Heart right ventricle (tissue), 16 donors: Measurements from ENCODE around the gene KIAA0319L. TPM values are rescaled to one million over a fixed set of nuclear protein-coding genes. Genes with fewer than 3 reads are reported as not detected.
"Not testable (repeated sequence)": the region's sequence is repeated elsewhere in the genome, so short reads cannot be mapped to it uniquely, and the experiment has no call there.

Source experiments
- ATAC-seq, 8 donors: fragments of 200-7000 bp; cut with Tn5 transposase; one replicate each; pipeline ENCODE4 v1.9.1; 2020; ENCODE audit warnings: mild to moderate bottlenecking in 8 of 8, moderate library complexity in 8 of 8, moderate number of reproducible peaks in 1 of 8
- DNase-seq, 2 donors: peaks; one replicate each; pipeline ENCODE4 v3.0.0-alpha.2; 2020
- H3K27ac ChIP-seq, 10 donors: fragments of 200-600 bp; sonication (generic) in 2 of 10; one replicate each; pipeline versions ENCODE4 v1.5.0 to v1.8.0; 2020 to 2022; ENCODE audit warnings: mild to moderate bottlenecking in 3 of 10
- H3K27me3 ChIP-seq, 7 donors: fragments of 200-600 bp; one replicate each; pipeline ENCODE4 v1.8.0; 2021 to 2022; ENCODE audit warnings: mild to moderate bottlenecking in 2 of 7
- H3K36me3 ChIP-seq, 9 donors: fragments of 200-600 bp; sonication (generic) in 1 of 9; one replicate each; pipeline versions ENCODE4 v1.5.0 to v1.8.0; 2020 to 2022; ENCODE audit warnings: mild to moderate bottlenecking in 2 of 9
- H3K4me1 ChIP-seq, 9 donors: fragments of 200-600 bp; sonication (generic) in 1 of 9; one replicate each; pipeline versions ENCODE4 v1.5.0 to v1.8.0; 2020 to 2022; ENCODE audit warnings: mild to moderate bottlenecking in 4 of 9
- H3K4me3 ChIP-seq, 10 donors: fragments of 200-600 bp; sonication (generic) in 2 of 10; one replicate each; pipeline versions ENCODE4 v1.5.0 to v1.8.0; 2020 to 2022; ENCODE audit warnings: mild to moderate bottlenecking in 7 of 10, moderate library complexity in 2 of 10
- H3K9me3 ChIP-seq, 11 donors: fragments of 200-600 bp in 10 of 11; sonication (generic) in 2 of 11; one replicate each; pipeline versions ENCODE4 v1.5.0 to v1.8.0; 2013 to 2022; ENCODE audit warnings: mild to moderate bottlenecking in 2 of 11, control low read depth in 1 of 11, moderate library complexity in 1 of 11
- WGBS, 2 donors: extraction: QIAGEN DNeasy Blood & Tissue Kit; methylation state at CpG; one replicate each; pipeline ENCODE4 v1.1.7; 2013; ENCODE audit warnings: inconsistent platforms in 1 of 2; 5-methylcytosine and 5-hydroxymethylcytosine counted together
- intact Hi-C, 10 donors: fragments of 100-400 bp; cut with DNase I; formaldehyde crosslinking; loops; one replicate each; pipeline versions ENCODE4 v1.11.1 to v1.14.2; 2022
- polyA plus RNA-seq, 2 donors: library from polyadenylated mRNA; stranded (reverse); fragments of 200-250 nt; gene quantifications; one replicate each; pipeline ENCODE4 v1.2.3, GENCODE V29; 2013
- total RNA-seq, 10 donors: library from RNA; stranded (reverse); fragmentation: NEBNext Ultra II Directional in 3 of 10; extraction: Animal tissue kit (Norgen Biotek cat#: 25700) in 3 of 10; gene quantifications; one replicate each; pipeline versions ENCODE4 v1.2.1 to v1.2.4, GENCODE V29; 2021 to 2023
- TF ChIP-seq, protein P1 (sequence below), 9 donors: fragments of 200-600 bp; sonication (generic) in 2 of 9; IDR thresholded peaks; one replicate each; pipeline versions ENCODE4 v1.5.0 to v1.8.0; 2021 to 2022; ENCODE audit warnings: antibody characterized with exemption in 9 of 9, mild to moderate bottlenecking in 5 of 9, moderate library complexity in 1 of 9
- donor health status: Arrhythmogenic right ventricular cardiomyopathy.
- donor health status: ischemic (EF 13 %, LVEDD 7.1; RV severe dilation, severe dysfunction).
- donor health status: healthy with polysubstance abuse.
- donor health status: DM: no; HTN: yes; CAD: no.
- donor health status: DM: no; HTN: no; CAD: no.
- donor health status: ischemic (EF 25% LVEDD 6.9; RV normal size, moderate dysfunction).
- donor health status: ischemic (EF 25% LVEDD 5.7; RV mildly dilated, moderate dysfunction).
- donor health status: healthy.
- donor health status: DM: yes; HTN: yes; CAD: no.
- donor health status: Ischemic cardiomyopathy.
- donor health status: ischemic (EF 35%, LVEDD 5.7; RV mildly dilated, moderate dysfunction).
- donor health status: nonischemic (EF 11% LVEDD 7.7; RV severe dilation, severe dysfunction).
- donor health status: DM: yes; HTN: yes; CAD: no.
- donor health status: PGD.
- donor health status: ischemic (EF 29% LVEDD 5.4; RV normal size, mild dysfunction).
- donor health status: nonischemic (EF 23%, LVEDD 6.1; RV moderate dilation, normal function).

The KIAA0319L gene
- total and polyA plus RNA-seq, 12 donors, result 26.0 to 84.3 (median 74.9) TPM

DNA sequence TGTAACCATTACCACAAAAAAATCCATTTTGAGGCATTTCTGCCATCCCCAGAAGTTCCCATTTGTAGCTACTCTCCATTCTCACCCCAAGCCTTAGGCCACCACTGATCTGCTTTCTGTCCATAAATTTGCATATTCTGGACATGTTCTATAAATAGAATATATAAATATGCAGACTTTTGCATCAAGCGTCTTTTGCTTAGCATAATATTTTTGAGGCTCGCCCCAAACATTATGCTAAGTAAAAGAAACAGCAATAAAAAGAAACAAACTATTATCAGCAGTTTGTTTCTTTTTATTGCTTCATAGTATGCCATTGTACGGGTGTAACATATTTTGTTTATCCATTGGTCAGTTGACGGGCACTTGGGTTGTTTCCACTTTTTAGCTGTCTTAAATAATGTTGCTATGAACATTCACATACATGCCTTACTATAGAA lies 23.8 kb upstream of the KIAA0319L start:
- WGBS, 2 donors, result 77 to 82% methylated on average over 4 of the region's 4 CpGs
- H3K9me3 ChIP-seq, result no peaks in the 10 kb centered on the region
- DNase-seq (no peak), ATAC-seq (no peak)
- no peak overlapping the region for H3K27ac ChIP-seq
- H3K27me3 ChIP-seq, result peaks cover 8 to 31% (median 22%) of the 10 kb centered on the region in 7 donors
- intact Hi-C loops, result no loop called here
- no peak overlapping the region for H3K4me3 ChIP-seq
- peaks cover 0 to 27% (median 13%) of the 10 kb centered on the region in 9 donors for H3K4me1 ChIP-seq
- H3K36me3 ChIP-seq, result no peaks in the 10 kb centered on the region
- TF ChIP-seq, protein P1, sequence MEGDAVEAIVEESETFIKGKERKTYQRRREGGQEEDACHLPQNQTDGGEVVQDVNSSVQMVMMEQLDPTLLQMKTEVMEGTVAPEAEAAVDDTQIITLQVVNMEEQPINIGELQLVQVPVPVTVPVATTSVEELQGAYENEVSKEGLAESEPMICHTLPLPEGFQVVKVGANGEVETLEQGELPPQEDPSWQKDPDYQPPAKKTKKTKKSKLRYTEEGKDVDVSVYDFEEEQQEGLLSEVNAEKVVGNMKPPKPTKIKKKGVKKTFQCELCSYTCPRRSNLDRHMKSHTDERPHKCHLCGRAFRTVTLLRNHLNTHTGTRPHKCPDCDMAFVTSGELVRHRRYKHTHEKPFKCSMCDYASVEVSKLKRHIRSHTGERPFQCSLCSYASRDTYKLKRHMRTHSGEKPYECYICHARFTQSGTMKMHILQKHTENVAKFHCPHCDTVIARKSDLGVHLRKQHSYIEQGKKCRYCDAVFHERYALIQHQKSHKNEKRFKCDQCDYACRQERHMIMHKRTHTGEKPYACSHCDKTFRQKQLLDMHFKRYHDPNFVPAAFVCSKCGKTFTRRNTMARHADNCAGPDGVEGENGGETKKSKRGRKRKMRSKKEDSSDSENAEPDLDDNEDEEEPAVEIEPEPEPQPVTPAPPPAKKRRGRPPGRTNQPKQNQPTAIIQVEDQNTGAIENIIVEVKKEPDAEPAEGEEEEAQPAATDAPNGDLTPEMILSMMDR (IDR thresholded peaks at IDR 0.05), result no peak

DNA sequence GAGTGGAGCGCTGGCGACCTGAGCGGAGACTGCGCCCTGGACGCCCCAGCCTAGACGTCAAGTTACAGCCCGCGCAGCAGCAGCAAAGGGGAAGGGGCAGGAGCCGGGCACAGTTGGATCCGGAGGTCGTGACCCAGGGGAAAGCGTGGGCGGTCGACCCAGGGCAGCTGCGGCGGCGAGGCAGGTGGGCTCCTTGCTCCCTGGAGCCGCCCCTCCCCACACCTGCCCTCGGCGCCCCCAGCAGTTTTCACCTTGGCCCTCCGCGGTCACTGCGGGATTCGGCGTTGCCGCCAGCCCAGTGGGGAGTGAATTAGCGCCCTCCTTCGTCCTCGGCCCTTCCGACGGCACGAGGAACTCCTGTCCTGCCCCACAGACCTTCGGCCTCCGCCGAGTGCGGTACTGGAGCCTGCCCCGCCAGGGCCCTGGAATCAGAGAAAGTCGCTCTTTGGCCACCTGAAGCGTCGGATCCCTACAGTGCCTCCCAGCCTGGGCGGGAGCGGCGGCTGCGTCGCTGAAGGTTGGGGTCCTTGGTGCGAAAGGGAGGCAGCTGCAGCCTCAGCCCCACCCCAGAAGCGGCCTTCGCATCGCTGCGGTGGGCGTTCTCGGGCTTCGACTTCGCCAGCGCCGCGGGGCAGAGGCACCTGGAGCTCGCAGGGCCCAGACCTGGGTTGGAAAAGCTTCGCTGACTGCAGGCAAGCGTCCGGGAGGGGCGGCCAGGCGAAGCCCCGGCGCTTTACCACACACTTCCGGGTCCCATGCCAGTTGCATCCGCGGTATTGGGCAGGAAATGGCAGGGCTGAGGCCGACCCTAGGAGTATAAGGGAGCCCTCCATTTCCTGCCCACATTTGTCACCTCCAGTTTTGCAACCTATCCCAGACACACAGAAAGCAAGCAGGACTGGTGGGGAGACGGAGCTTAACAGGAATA lies 20.1 kb upstream of the KIAA0319L start:
- peak; percentile 22 to 70 (median 56) for ATAC-seq
- TF ChIP-seq, protein P1 (IDR thresholded peaks at IDR 0.05), result no peak
- peak in 1 of 2 donors; percentile 51 for DNase-seq
- intact Hi-C loops, result loop anchor here in 2 of 10 donors (5.0 to 10.0 kb wide), 2 partner anchors 65 to 197 kb away; partner anchors contain the start of gene PSMB2 (in 1 of the 2)
- peaks cover 3 to 47% (median 20%) of the 10 kb centered on the region in 9 donors for H3K4me1 ChIP-seq
- 3 to 4% methylated on average over 65 to 70 of the region's 70 CpGs for WGBS, 2 donors
- H3K9me3 ChIP-seq, result no peaks in the 10 kb centered on the region
- peaks cover 27 to 67% (median 56%) of the 10 kb centered on the region in 7 donors for H3K27me3 ChIP-seq
- peak overlapping the region; percentile 21 to 60 (median 50) for H3K4me3 ChIP-seq
- no peaks in the 10 kb centered on the region for H3K36me3 ChIP-seq
- H3K27ac ChIP-seq, result peak overlapping the region in 1 of 10 donors; percentile 76

DNA sequence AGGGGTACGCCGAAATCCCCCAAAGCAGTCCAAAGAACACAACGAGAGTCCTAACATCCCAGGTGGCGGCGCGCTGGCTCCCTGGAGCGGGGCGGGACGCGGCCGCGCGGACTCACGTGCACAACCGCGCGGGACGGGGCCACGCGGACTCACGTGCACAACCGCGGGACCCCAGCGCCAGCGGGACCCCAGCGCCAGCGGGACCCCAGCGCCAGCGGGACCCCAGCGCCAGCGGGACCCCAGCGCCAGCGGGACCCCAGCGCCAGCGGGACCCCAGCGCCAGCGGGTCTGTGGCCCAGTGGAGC lies 19.5 kb upstream of the KIAA0319L start:
- not testable (repeated sequence) for H3K9me3 ChIP-seq, DNase-seq, ATAC-seq, H3K36me3 ChIP-seq
- intact Hi-C loops, result loop anchor here in 2 of 10 donors (5.0 to 10.0 kb wide), 2 partner anchors 66 to 198 kb away; partner anchors contain the start of gene PSMB2 (in 1 of the 2)
- peaks cover 3 to 47% (median 20%) of the 10 kb centered on the region in 9 donors for H3K4me1 ChIP-seq
- peaks cover 27 to 74% (median 62%) of the 10 kb centered on the region in 7 donors for H3K27me3 ChIP-seq
- WGBS, 2 donors, result 5 to 8% methylated on average over 37 of the region's 37 CpGs
- peak overlapping the region in 9 of 10 donors; percentile 28 to 60 (median 50) for H3K4me3 ChIP-seq
- peak overlapping the region in 1 of 10 donors; percentile 76 for H3K27ac ChIP-seq

DNA sequence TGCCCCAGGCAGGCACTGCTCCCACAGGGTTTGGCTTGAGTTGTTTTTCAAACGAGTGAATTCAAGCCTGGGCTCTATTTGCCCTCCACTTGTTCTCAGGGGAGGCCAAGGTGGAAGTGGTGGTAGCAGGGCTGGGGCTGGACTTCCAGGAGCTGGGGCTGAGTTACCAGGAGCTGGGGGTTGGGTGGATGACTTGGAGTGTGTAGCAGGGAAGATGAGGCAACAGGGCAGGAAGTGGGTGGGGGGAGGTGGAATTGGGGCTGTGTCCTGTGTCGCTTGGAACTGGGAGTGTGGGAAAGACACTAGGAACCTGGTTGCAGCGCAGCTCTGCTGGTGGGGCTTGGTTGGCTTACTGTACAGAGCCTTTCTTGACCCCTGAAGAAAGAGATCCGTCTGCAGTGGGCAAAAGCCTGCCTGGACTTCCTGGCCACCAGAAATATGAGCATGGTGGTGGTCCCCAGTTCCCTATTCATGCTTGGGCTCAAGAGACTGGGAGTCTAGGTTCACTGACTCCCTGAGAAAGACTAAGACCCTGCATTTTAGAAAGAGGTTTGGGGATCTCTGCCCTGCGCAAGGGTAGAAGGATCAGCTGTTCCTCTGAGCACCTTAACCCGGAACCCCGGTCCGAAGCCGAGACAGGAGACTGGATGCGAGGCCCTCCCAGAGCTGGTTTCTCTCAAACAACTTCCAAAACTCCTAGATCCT lies 19.0 kb upstream of the KIAA0319L start:
- ATAC-seq (no peak), DNase-seq (no peak)
- Histone ChIP-seq H3K4me3 (peak overlapping the region in 5 of 10 donors; percentile 49 to 60 (median 52)), H3K27ac (no peak overlapping the region), H3K4me1 (peaks cover 3 to 47% (median 20%) of the 10 kb centered on the region in 9 donors), H3K36me3 (no peaks in the 10 kb centered on the region), H3K9me3 (no peaks in the 10 kb centered on the region), H3K27me3 (peaks cover 27 to 79% (median 67%) of the 10 kb centered on the region in 7 donors)
- intact Hi-C loops, result loop anchor here in 2 of 10 donors (5.0 to 10.0 kb wide), 2 partner anchors 66 to 199 kb away; partner anchors contain the start of gene PSMB2 (in 1 of the 2)
- 57 to 61% methylated on average over 10 of the region's 10 CpGs for WGBS, 2 donors
- TF ChIP-seq, protein P1 (IDR thresholded peaks at IDR 0.05), result no peak
